H9 (cell line): ENCODE data around the gene GATA3. TPM values are rescaled to one million over a fixed set of nuclear protein-coding genes. Genes with fewer than 3 reads are reported as not detected.

Experiments used
- DNase-seq: peaks from one replicate; pipeline ENCODE4 v3.0.0-alpha.2; 2017
- H2AFZ ChIP-seq: one replicate; pipeline ENCODE4 v1.6.1; 2013; ENCODE audit warnings: mild to moderate bottlenecking, low read length, control low read depth, moderate library complexity
- H2AK5ac ChIP-seq: 2 replicates; pipeline ENCODE4 v1.6.1; 2013; ENCODE audit warnings: low read length, control low read depth, mixed read lengths; ENCODE audit not compliant: insufficient read length
- H2BK120ac ChIP-seq: one replicate; pipeline ENCODE4 v1.6.1; 2013; ENCODE audit warnings: low read depth, mild to moderate bottlenecking, low read length, control low read depth, inconsistent platforms; ENCODE audit not compliant: poor library complexity, severe bottlenecking
- H2BK12ac ChIP-seq: 2 replicates; pipeline ENCODE4 v1.6.1; 2013; ENCODE audit warnings: low read length, control low read depth, mixed read lengths, low read depth; ENCODE audit not compliant: insufficient read length
- H2BK15ac ChIP-seq: 2 replicates; pipeline ENCODE4 v1.6.1; 2013; ENCODE audit warnings: low read depth, low read length, control low read depth
- H2BK20ac ChIP-seq: one replicate; pipeline ENCODE4 v1.6.1; 2013; ENCODE audit warnings: low read depth, mild to moderate bottlenecking, low read length, control low read depth, inconsistent platforms; ENCODE audit not compliant: poor library complexity, severe bottlenecking
- H2BK5ac ChIP-seq: 2 replicates; pipeline ENCODE4 v1.6.1; 2013; ENCODE audit warnings: low read length, control low read depth, mixed read lengths; ENCODE audit not compliant: insufficient read length
- H3K14ac ChIP-seq: 2 replicates; pipeline ENCODE4 v1.6.1; 2013; ENCODE audit warnings: low read length, control low read depth; ENCODE audit not compliant: insufficient read depth
- H3K18ac ChIP-seq: 2 replicates; pipeline ENCODE4 v1.6.1; 2013; ENCODE audit warnings: low read depth, mild to moderate bottlenecking, mixed read lengths, low read length, control low read depth; ENCODE audit not compliant: insufficient read length
- H3K23ac ChIP-seq: 2 replicates; pipeline ENCODE4 v1.6.1; 2013; ENCODE audit warnings: low read length, control low read depth, mixed read lengths, low read depth; ENCODE audit not compliant: insufficient read length
- H3K23me2 ChIP-seq: 2 replicates; pipeline ENCODE4 v1.6.1; 2013; ENCODE audit warnings: low read depth, mild to moderate bottlenecking, mixed read lengths, low read length, control low read depth; ENCODE audit not compliant: insufficient read length, poor library complexity, severe bottlenecking
- H3K27ac ChIP-seq: 2 replicates; pipeline ENCODE4 v1.5.1; 2013; ENCODE audit warnings: low read length, control low read depth, mixed read lengths, low read depth; ENCODE audit not compliant: insufficient read length
- H3K27me3 ChIP-seq: 2 replicates; pipeline ENCODE4 v1.6.1; 2013; ENCODE audit warnings: low read length, control low read depth, inconsistent platforms; ENCODE audit not compliant: insufficient read depth
- H3K4ac ChIP-seq: 2 replicates; pipeline ENCODE4 v1.6.1; 2013; ENCODE audit warnings: low read depth, mild to moderate bottlenecking, control low read depth, inconsistent platforms, low read length, moderate library complexity
- H3K4me1 ChIP-seq: 2 replicates; pipeline ENCODE4 v1.6.1; 2013; ENCODE audit warnings: low read length, control low read depth, inconsistent platforms; ENCODE audit not compliant: insufficient read depth
- H3K4me2 ChIP-seq: 2 replicates; pipeline ENCODE4 v1.6.1; 2013; ENCODE audit warnings: low read length, control low read depth, mixed read lengths; ENCODE audit not compliant: insufficient read length, insufficient read depth
- H3K56ac ChIP-seq: 2 replicates; pipeline ENCODE4 v1.6.1; 2013; ENCODE audit warnings: low read depth, mild to moderate bottlenecking, mixed read lengths, low read length, control low read depth; ENCODE audit not compliant: insufficient read length
- H3K79me1 ChIP-seq: 2 replicates; pipeline ENCODE4 v1.6.1; 2013; ENCODE audit warnings: low read depth, mild to moderate bottlenecking, moderate library complexity, low read length, control low read depth, inconsistent platforms; ENCODE audit not compliant: insufficient read depth, poor library complexity, severe bottlenecking
- H3K79me2 ChIP-seq: 2 replicates; pipeline ENCODE4 v1.6.1; 2013; ENCODE audit warnings: low read length, control low read depth, inconsistent platforms; ENCODE audit not compliant: insufficient read depth
- H3K9ac ChIP-seq: 2 replicates; pipeline ENCODE4 v1.6.1; 2013; ENCODE audit warnings: low read length, control low read depth, mixed read lengths; ENCODE audit not compliant: insufficient read length; ENCODE audit errors: extremely low read depth
- H3K9me3 ChIP-seq: one replicate; pipeline ENCODE4 v1.6.1; 2013; ENCODE audit warnings: low read depth, low read length, inconsistent platforms; ENCODE audit not compliant: control insufficient read depth
- H3T11ph ChIP-seq: one replicate; pipeline ENCODE4 v1.6.1; 2013; ENCODE audit warnings: mild to moderate bottlenecking, low read length, control low read depth, inconsistent platforms
- H4K20me1 ChIP-seq: one replicate; pipeline ENCODE4 v1.6.1; 2013; ENCODE audit not compliant: control insufficient read depth, insufficient read length, insufficient read depth
- H4K5ac ChIP-seq: 2 replicates; pipeline ENCODE4 v1.6.1; 2013; ENCODE audit warnings: low read depth, mild to moderate bottlenecking, mixed read lengths, low read length, control low read depth; ENCODE audit not compliant: insufficient read length
- H4K8ac ChIP-seq: replicated peaks from 2 replicates; pipeline ENCODE4 v1.6.1; 2013; ENCODE audit warnings: low read length, control low read depth, mixed read lengths, low read depth; ENCODE audit not compliant: insufficient read length
- H4K91ac ChIP-seq: 2 replicates; pipeline ENCODE4 v1.6.1; 2013; ENCODE audit warnings: low read depth, mild to moderate bottlenecking, moderate library complexity, mixed read lengths, low read length, control low read depth; ENCODE audit not compliant: insufficient read length
- H3K27ac Mint-ChIP-seq, 3 experiments: 2 replicates in 2 of 3; 3 replicates in 1 of 3; pipeline ENCODE4 v1.8.0; 2020 to 2021; ENCODE audit warnings: mixed read lengths in 3 of 3, mild to moderate bottlenecking in 1 of 3, moderate library complexity in 1 of 3
- H3K27me3 Mint-ChIP-seq: 2 replicates; pipeline ENCODE4 v1.8.0; 2021; ENCODE audit warnings: low read depth, mild to moderate bottlenecking, moderate library complexity, mixed read lengths
- H3K36me3 Mint-ChIP-seq, 3 experiments: 2 replicates in 2 of 3; 3 replicates in 1 of 3; pipeline ENCODE4 v1.8.0; 2020 to 2021; ENCODE audit warnings: low read depth in 3 of 3, mixed read lengths in 3 of 3; ENCODE audit not compliant: insufficient read depth in 1 of 3
- H3K4me1 Mint-ChIP-seq, 2 experiments: 2 replicates each; pipeline ENCODE4 v1.8.0; 2020; ENCODE audit warnings: mixed read lengths in 2 of 2
- H3K4me3 Mint-ChIP-seq, 2 experiments: 2 replicates in 1 of 2; 3 replicates in 1 of 2; pipeline ENCODE4 v1.8.0; 2020 to 2021; ENCODE audit warnings: mild to moderate bottlenecking in 2 of 2, mixed read lengths in 2 of 2, moderate library complexity in 1 of 2
- H3K9me3 Mint-ChIP-seq, 2 experiments: 2 replicates in 1 of 2; 3 replicates in 1 of 2; pipeline ENCODE4 v1.8.0; 2020; ENCODE audit warnings: mild to moderate bottlenecking in 2 of 2, mixed read lengths in 2 of 2, moderate library complexity in 1 of 2
- CTCF ChIP-seq: fragments of 200-600 bp; sonication (generic); conservative IDR thresholded peaks from 3 replicates; pipeline ENCODE4 v1.8.0; 2021; ENCODE audit warnings: antibody characterized with exemption, mild to moderate bottlenecking
- WGBS: extraction: QIAGEN DNeasy Blood & Tissue Kit; methylation state at CpG from one replicate; pipeline ENCODE4 v1.1.7; 2013; ENCODE audit warnings: missing lambda C conversion rate, low lambda C conversion rate, mixed read lengths; ENCODE audit not compliant: insufficient read length; ENCODE audit errors: extremely low coverage; 5-methylcytosine and 5-hydroxymethylcytosine counted together
- total RNA-seq: library from RNA; stranded (reverse); gene quantifications from 2 replicates; pipeline ENCODE4 v1.2.1, GENCODE V29; 2021

Gene GATA3
- total RNA-seq, 1 experiment from 2014 or later: 0.31 TPM

GRCh38 chr10:8037199-8037801 lies 17.2 kb upstream of the GATA3 start:
- H2BK12ac ChIP-seq: no peak overlapping the region
- H3K23ac ChIP-seq: no peak overlapping the region
- H3K79me1 ChIP-seq: no peaks in the 10 kb centered on the region
- H2AFZ ChIP-seq: no peak overlapping the region
- Mint-ChIP-seq H3K27ac (no peak overlapping the region), H3K36me3 (no peaks in the 10 kb centered on the region; a peak in 1 of 7 replicates), H3K27me3 (peaks cover 100% of the 10 kb centered on the region), H3K4me3 (peak overlapping the region in 1 of 2 experiments; percentile 53; a peak in 2 of 5 replicates), H3K4me1 (peaks cover 9 to 42% of the 10 kb centered on the region in 2 experiments), H3K9me3 (peaks cover 3 to 32% of the 10 kb centered on the region in 2 experiments)
- no peak overlapping the region for H3K56ac ChIP-seq
- peaks cover 95% of the 10 kb centered on the region for H3K27me3 ChIP-seq
- H3K4ac ChIP-seq: no peak overlapping the region
- H3K27ac ChIP-seq: no peak overlapping the region
- H3K18ac ChIP-seq: no peak overlapping the region
- H2BK20ac ChIP-seq: no peak overlapping the region
- no peak overlapping the region for H4K5ac ChIP-seq
- H2BK120ac ChIP-seq: no peak overlapping the region
- H4K20me1 ChIP-seq: no peaks in the 10 kb centered on the region
- DNase-seq: no peak
- no peaks in the 10 kb centered on the region for H3K79me2 ChIP-seq
- H3K4me2 ChIP-seq: no peak overlapping the region
- peaks cover 5% of the 10 kb centered on the region; the same call in 1 of the 2 replicates for H3K4me1 ChIP-seq
- WGBS: no CpG with 5 or more reads among the region's 32 CpGs
- H3K9me3 ChIP-seq: no peaks in the 10 kb centered on the region
- no peak overlapping the region for H2AK5ac ChIP-seq
- no peak overlapping the region for H3T11ph ChIP-seq
- no peak overlapping the region for H4K8ac ChIP-seq
- peaks cover 2% of the 10 kb centered on the region for H3K23me2 ChIP-seq
- no peak overlapping the region for H3K9ac ChIP-seq
- H3K14ac ChIP-seq: no peak overlapping the region
- no peak overlapping the region for H2BK5ac ChIP-seq
- TF ChIP-seq CTCF: no peak
- no peak overlapping the region for H2BK15ac ChIP-seq
- H4K91ac ChIP-seq: no peak overlapping the region
